Activated naive CD4-positive, alpha-beta T cell treated with anti-CD3 and anti-CD28 coated beads, Interleukin-2, amount 50 U/mL, for 72 hours (primary cell): ENCODE results near the gene CHST11. TPM values are rescaled to one million over a fixed set of nuclear protein-coding genes. Genes with fewer than 3 reads are reported as not detected.

Source experiments
- ATAC-seq, 2 donors: fragments of 150-1000 bp; cut with Tn5 transposase; 2 replicates each; pipeline ENCODE4 v1.10.0; 2021; ENCODE audit warnings: mild to moderate bottlenecking in 2 of 2, moderate library complexity in 2 of 2
- DNase-seq, 2 donors: peaks; one replicate each; pipeline ENCODE4 v3.0.0; 2021 to 2022; ENCODE audit warnings: low spot score in 2 of 2
- H3K27ac Mint-ChIP-seq, 2 donors: one replicate each; pipeline ENCODE4 v1.8.0; 2022; ENCODE audit warnings: mild to moderate bottlenecking in 2 of 2, mixed read lengths in 2 of 2
- H3K36me3 Mint-ChIP-seq, 2 donors: one replicate each; pipeline ENCODE4 v1.8.0; 2022; ENCODE audit warnings: mixed read lengths in 2 of 2
- H3K9me3 Mint-ChIP-seq, 2 donors: one replicate each; pipeline ENCODE4 v1.8.0; 2022; ENCODE audit warnings: mixed read lengths in 2 of 2
- total RNA-seq, 2 donors: library from RNA; stranded (reverse); gene quantifications; one replicate each; pipeline ENCODE4 v1.2.3, GENCODE V29; 2022

The CHST11 gene
- total RNA-seq, 2 donors from 2014 or later, result 20.0 to 40.0 TPM

- Mint-ChIP-seq H3K27ac (no peak overlapping the region), H3K36me3 (peaks cover 0 to 50% of the 10 kb centered on the region in 2 donors), H3K9me3 (peaks cover 5 to 16% of the 10 kb centered on the region in 2 donors)
- ATAC-seq (no peak), DNase-seq (no peak)
Measured at GRCh38 chr12:104466709-104467345, 10.1 kb downstream of the CHST11 start.

GRCh38 chr12:104467346-104467837 is 10.6 kb downstream of the CHST11 start:
- H3K27ac Mint-ChIP-seq, result no peak overlapping the region

GRCh38 chr12:104468371-104468770 is 11.6 kb downstream of the CHST11 start:
- Mint-ChIP-seq H3K36me3 (peaks cover 0 to 48% of the 10 kb centered on the region in 2 donors), H3K9me3 (peaks cover 5 to 16% of the 10 kb centered on the region in 2 donors), H3K27ac (no peak overlapping the region)
- ATAC-seq (no peak), DNase-seq (no peak)

More at GRCh38 chr12:104467346-104467837, 10.6 kb downstream of the CHST11 start:
- H3K9me3 Mint-ChIP-seq, result peaks cover 5 to 16% of the 10 kb centered on the region in 2 donors
- peaks cover 0 to 50% of the 10 kb centered on the region in 2 donors for H3K36me3 Mint-ChIP-seq
- ATAC-seq (no peak), DNase-seq (no peak)

GRCh38 chr12:104469066-104469465 is 12.3 kb downstream of the CHST11 start:
- DNase-seq (no peak), ATAC-seq (no peak)
- Mint-ChIP-seq H3K9me3 (peaks cover 5 to 16% of the 10 kb centered on the region in 2 donors), H3K36me3 (peaks cover 0 to 41% of the 10 kb centered on the region in 2 donors), H3K27ac (no peak overlapping the region)

- ATAC-seq, result no peak
- H3K9me3 Mint-ChIP-seq, result peaks cover 5 to 16% of the 10 kb centered on the region in 2 donors
- DNase-seq, result no peak
- H3K27ac Mint-ChIP-seq, result no peak overlapping the region
- peaks cover 0 to 39% of the 10 kb centered on the region in 2 donors for H3K36me3 Mint-ChIP-seq
Measured at GRCh38 chr12:104469523-104469922, 12.8 kb downstream of the CHST11 start.

- no peak for ATAC-seq
- DNase-seq, result no peak
- Mint-ChIP-seq H3K36me3 (peaks cover 0 to 29% of the 10 kb centered on the region in 2 donors), H3K27ac (no peak overlapping the region), H3K9me3 (peaks cover 5 to 16% of the 10 kb centered on the region in 2 donors)
Measured at GRCh38 chr12:104470521-104470920, 13.8 kb downstream of the CHST11 start.

GRCh38 chr12:104471336-104471735 is 14.6 kb downstream of the CHST11 start:
- H3K9me3 Mint-ChIP-seq, result peaks cover 5 to 16% of the 10 kb centered on the region in 2 donors
- peaks cover 0 to 27% of the 10 kb centered on the region in 2 donors for H3K36me3 Mint-ChIP-seq
- DNase-seq (no peak), ATAC-seq (no peak)
- no peak overlapping the region for H3K27ac Mint-ChIP-seq

- Mint-ChIP-seq H3K27ac (peak overlapping the region; percentile 52 to 72), H3K36me3 (peaks cover 0 to 23% of the 10 kb centered on the region in 2 donors), H3K9me3 (peaks cover 5 to 15% of the 10 kb centered on the region in 2 donors)
- ATAC-seq, result no peak
- no peak for DNase-seq
Measured at GRCh38 chr12:104472748-104473147, 16.0 kb downstream of the CHST11 start.

- DNase-seq (peak in 1 of 2 donors; percentile 40), ATAC-seq (peak; percentile 36 to 47)
- peaks cover 1 to 20% of the 10 kb centered on the region in 2 donors for H3K36me3 Mint-ChIP-seq
- peak overlapping the region; percentile 52 to 72 for H3K27ac Mint-ChIP-seq
- H3K9me3 Mint-ChIP-seq, result peaks cover 5 to 11% of the 10 kb centered on the region in 2 donors
Measured at GRCh38 chr12:104473374-104473983, 16.7 kb downstream of the CHST11 start.

GRCh38 chr12:104475271-104475670 is 18.5 kb downstream of the CHST11 start:
- Mint-ChIP-seq H3K27ac (no peak overlapping the region), H3K9me3 (peaks cover 5 to 7% of the 10 kb centered on the region in 2 donors), H3K36me3 (peaks cover 8 to 25% of the 10 kb centered on the region in 2 donors)
- no peak for DNase-seq
- ATAC-seq, result no peak

- Mint-ChIP-seq H3K9me3 (peaks cover 0 to 5% of the 10 kb centered on the region in 2 donors), H3K27ac (peak overlapping the region; percentile 92 to 95), H3K36me3 (peaks cover 8 to 31% of the 10 kb centered on the region in 2 donors)
- peak in 1 of 2 donors; percentile 25 for DNase-seq
- ATAC-seq, result peak; percentile 34 to 36
Measured at GRCh38 chr12:104477510-104478390, 21.0 kb downstream of the CHST11 start.

GRCh38 chr12:104478396-104479122 is 21.8 kb downstream of the CHST11 start:
- Mint-ChIP-seq H3K36me3 (peaks cover 8 to 39% of the 10 kb centered on the region in 2 donors), H3K9me3 (peaks cover 0 to 5% of the 10 kb centered on the region in 2 donors), H3K27ac (peak overlapping the region; percentile 92 to 95)
- ATAC-seq, result peak; percentile 72 to 75
- peak in 1 of 2 donors; percentile 53 for DNase-seq

- H3K27ac Mint-ChIP-seq, result peak overlapping the region; percentile 92 to 95
- ATAC-seq, result no peak
- peaks cover 13 to 45% of the 10 kb centered on the region in 2 donors for H3K36me3 Mint-ChIP-seq
- DNase-seq, result no peak
- peaks cover 2 to 5% of the 10 kb centered on the region in 2 donors for H3K9me3 Mint-ChIP-seq
Measured at GRCh38 chr12:104479123-104479662, 22.4 kb downstream of the CHST11 start.

GRCh38 chr12:104480012-104480411 is 23.3 kb downstream of the CHST11 start:
- no peak for DNase-seq
- peaks cover 18 to 51% of the 10 kb centered on the region in 2 donors for H3K36me3 Mint-ChIP-seq
- no peak for ATAC-seq
- no peak overlapping the region for H3K27ac Mint-ChIP-seq
- H3K9me3 Mint-ChIP-seq, result peaks cover 5 to 6% of the 10 kb centered on the region in 2 donors

- H3K27ac Mint-ChIP-seq, result no peak overlapping the region
- H3K36me3 Mint-ChIP-seq, result peaks cover 18 to 51% of the 10 kb centered on the region in 2 donors
- no peak for ATAC-seq
Measured at GRCh38 chr12:104480826-104481440, 24.2 kb downstream of the CHST11 start.

More at GRCh38 chr12:104480826-104481440, 24.2 kb downstream of the CHST11 start:
- DNase-seq, result peak in 1 of 2 donors; percentile 26
- peaks cover 5 to 6% of the 10 kb centered on the region in 2 donors for H3K9me3 Mint-ChIP-seq
